HEK293 (cell line): ENCODE results near the gene SMIM43.

Experiments
- CTCF ChIA-PET: fragments of 350-600 bp; formaldehyde crosslinking; extraction: SDS; loops from one replicate; lab custom pipeline; 2021; ENCODE audit warnings: antibody characterized with exemption; lab: Yijun Ruan, JAX
- POLR2A ChIA-PET: fragments of 300-600 bp; formaldehyde crosslinking; extraction: SDS; loops from one replicate; lab custom pipeline; 2020; ENCODE audit warnings: antibody characterized with exemption, inconsistent platforms; lab: Yijun Ruan, JAX
- H3K27ac ChIP-seq: fragments of 200-500 bp; sonication (Bioruptor generic); 2 replicates; pipeline ENCODE4 v1.5.1; 2014; ENCODE audit warnings: low read depth, low read length, control low read depth, inconsistent platforms; ENCODE audit errors: extremely low read depth
- H3K36me3 ChIP-seq, 2 experiments: fragments of 200-500 bp in 1 of 2; sonication (Bioruptor generic) in 1 of 2; 1 replicate in 1 of 2; 2 replicates in 1 of 2; pipeline ENCODE4 v1.5.1; 2014 to 2017; ENCODE audit warnings: inconsistent platforms in 2 of 2, low read length in 2 of 2; ENCODE audit not compliant: control insufficient read depth in 2 of 2, insufficient read depth in 1 of 2
- H3K4me1 ChIP-seq: fragments of 200-500 bp; sonication (Bioruptor generic); 2 replicates; pipeline ENCODE4 v1.5.1; 2014; ENCODE audit warnings: mild to moderate bottlenecking, low read length, inconsistent platforms; ENCODE audit not compliant: control insufficient read depth, insufficient read depth
- H3K4me3 ChIP-seq: 2 replicates; pipeline ENCODE4 v1.5.1; 2011; ENCODE audit warnings: low read depth, mild to moderate bottlenecking, control low read depth, low read length, moderate library complexity
- H3K9me3 ChIP-seq: fragments of 200-500 bp; sonication (Bioruptor generic); 2 replicates; pipeline ENCODE4 v1.5.1; 2014; ENCODE audit warnings: low read depth, low read length, inconsistent platforms; ENCODE audit not compliant: control insufficient read depth, insufficient read depth
- GLI4 ChIP-seq: fragments of 450-650 bp; formaldehyde crosslinking; IDR thresholded peaks from 2 replicates; pipeline ENCODE4 v1.5.1; 2016; ENCODE audit warnings: missing biosample characterization, missing genetic modification characterization
- KLF9 ChIP-seq: fragments of 450-650 bp; formaldehyde crosslinking; IDR thresholded peaks from 2 replicates; pipeline ENCODE4 v1.5.1; 2016; ENCODE audit warnings: missing biosample characterization, missing genetic modification characterization, low read depth
- MEIS1 ChIP-seq: sonication (generic); formaldehyde crosslinking; IDR thresholded peaks from 2 replicates; pipeline ENCODE4 v1.8.1; 2022; ENCODE audit warnings: missing genetic modification reagents, mild to moderate bottlenecking, borderline replicate concordance
- MZF1 ChIP-seq: fragments of 450-650 bp; formaldehyde crosslinking; IDR thresholded peaks from 2 replicates; pipeline ENCODE4 v1.5.1; 2017; ENCODE audit warnings: missing biosample characterization, missing genetic modification characterization, borderline replicate concordance
- PRDM10 ChIP-seq: fragments of 450-650 bp; formaldehyde crosslinking; IDR thresholded peaks from 2 replicates; pipeline ENCODE4 v1.5.1; 2016; ENCODE audit warnings: missing biosample characterization, missing genetic modification characterization
- ZFP37 ChIP-seq: fragments of 450-650 bp; formaldehyde crosslinking; IDR thresholded peaks from 2 replicates; pipeline ENCODE4 v1.5.1; 2016; ENCODE audit warnings: missing biosample characterization, missing genetic modification characterization
- ZNF221 ChIP-seq: fragments of 450-650 bp; formaldehyde crosslinking; IDR thresholded peaks from 2 replicates; pipeline ENCODE4 v1.5.1; 2017; ENCODE audit warnings: missing biosample characterization, missing genetic modification characterization, borderline replicate concordance
- ZNF23 ChIP-seq: fragments of 450-650 bp; formaldehyde crosslinking; IDR thresholded peaks from 2 replicates; pipeline ENCODE4 v1.5.1; 2016; ENCODE audit warnings: missing biosample characterization, missing genetic modification characterization, borderline replicate concordance
- ZNF24 ChIP-seq: fragments of 450-650 bp; formaldehyde crosslinking; IDR thresholded peaks from 2 replicates; pipeline ENCODE4 v1.5.1; 2016; ENCODE audit warnings: missing biosample characterization, missing genetic modification characterization
- ZNF473 ChIP-seq: fragments of 450-650 bp; formaldehyde crosslinking; IDR thresholded peaks from 2 replicates; pipeline ENCODE4 v1.5.1; 2017; ENCODE audit warnings: missing biosample characterization, missing genetic modification characterization
- ZNF555 ChIP-seq: fragments of 450-650 bp; formaldehyde crosslinking; conservative IDR thresholded peaks from 2 replicates; pipeline ENCODE4 v1.5.1; 2017; ENCODE audit warnings: missing biosample characterization, mild to moderate bottlenecking, missing genetic modification characterization, inconsistent platforms
- ZNF660 ChIP-seq: fragments of 450-650 bp; IDR thresholded peaks from 2 replicates; pipeline ENCODE4 v1.5.1; 2018; ENCODE audit warnings: missing biosample characterization, mild to moderate bottlenecking, missing genetic modification characterization
- ZNF768 ChIP-seq: fragments of 450-650 bp; formaldehyde crosslinking; IDR thresholded peaks from 2 replicates; pipeline ENCODE4 v1.5.1; 2018; ENCODE audit warnings: missing biosample characterization, mild to moderate bottlenecking, missing genetic modification characterization
- ZNF777 ChIP-seq: fragments of 450-650 bp; formaldehyde crosslinking; IDR thresholded peaks from 2 replicates; pipeline ENCODE4 v1.5.1; 2017; ENCODE audit warnings: missing biosample characterization, missing genetic modification characterization, borderline replicate concordance
- ZSCAN30 ChIP-seq: fragments of 450-650 bp; IDR thresholded peaks from 2 replicates; pipeline ENCODE4 v1.5.1; 2018; ENCODE audit warnings: missing biosample characterization, mild to moderate bottlenecking, missing genetic modification characterization, moderate library complexity
- ZXDB ChIP-seq: fragments of 450-650 bp; formaldehyde crosslinking; IDR thresholded peaks from 2 replicates; pipeline ENCODE4 v1.5.1; 2016; ENCODE audit warnings: missing biosample characterization, missing genetic modification characterization
- TF ChIP-seq, protein P1 (sequence below): fragments of 450-650 bp; formaldehyde crosslinking; IDR thresholded peaks from 2 replicates; pipeline ENCODE4 v1.5.1; 2016; ENCODE audit warnings: missing biosample characterization, missing genetic modification characterization
- TF ChIP-seq, protein P2 (sequence below): fragments of 450-650 bp; formaldehyde crosslinking; IDR thresholded peaks from 2 replicates; pipeline ENCODE4 v1.5.1; 2016; ENCODE audit warnings: missing biosample characterization, missing genetic modification characterization, low read depth
- TF ChIP-seq, protein P3 (sequence below): sonication (generic); formaldehyde crosslinking; IDR thresholded peaks from 2 replicates; pipeline ENCODE4 v1.8.1; 2022; ENCODE audit warnings: mild to moderate bottlenecking, moderate library complexity, missing genetic modification reagents
- TF ChIP-seq, protein P4 (sequence below): fragments of 450-650 bp; formaldehyde crosslinking; IDR thresholded peaks from 2 replicates; pipeline ENCODE4 v1.5.1; 2016; ENCODE audit warnings: missing biosample characterization, missing genetic modification characterization

SMIM43 gene

GRCh38 chr4:121724671-121725070 is 40.3 kb downstream of the SMIM43 start:
- CTCF ChIA-PET = interaction anchor here (1.1 to 1.3 kb wide), 2 partner anchors 12 to 48 kb away, joined by 3 to 4 read pairs; no protein-coding TSS in a partner anchor
- Histone ChIP-seq H3K27ac (no peak overlapping the region), H3K36me3 (no peaks in the 10 kb centered on the region), H3K4me3 (no peak overlapping the region), H3K9me3 (no peaks in the 10 kb centered on the region), H3K4me1 (no peaks in the 10 kb centered on the region)
- POLR2A ChIA-PET = interaction anchor here (1.2 to 2.1 kb wide), 2 partner anchors 28 to 29 kb away, joined by 3 to 7 read pairs; partner anchors contain the start of gene ANXA5
- TF ChIP-seq GLI4 (tag by site-specific recombination) (no peak), ZNF660 (tag by site-specific recombination) (no peak), ZSCAN30 (no peak), ZNF473 (no peak), ZNF221 (no peak), ZNF24 (tag by site-specific recombination) (no peak), ZNF23 (no peak), ZNF555 (tag by site-specific recombination) (no peak), MEIS1 (no peak), MZF1 (tag by site-specific recombination) (no peak), KLF9 (no peak), ZXDB (tag by site-specific recombination) (no peak), ZNF768 (tag by site-specific recombination) (no peak), ZNF777 (tag by site-specific recombination) (no peak), ZFP37 (tag by site-specific recombination) (no peak), PRDM10 (tag by site-specific recombination) (no peak)
- TF ChIP-seq, protein P1, sequence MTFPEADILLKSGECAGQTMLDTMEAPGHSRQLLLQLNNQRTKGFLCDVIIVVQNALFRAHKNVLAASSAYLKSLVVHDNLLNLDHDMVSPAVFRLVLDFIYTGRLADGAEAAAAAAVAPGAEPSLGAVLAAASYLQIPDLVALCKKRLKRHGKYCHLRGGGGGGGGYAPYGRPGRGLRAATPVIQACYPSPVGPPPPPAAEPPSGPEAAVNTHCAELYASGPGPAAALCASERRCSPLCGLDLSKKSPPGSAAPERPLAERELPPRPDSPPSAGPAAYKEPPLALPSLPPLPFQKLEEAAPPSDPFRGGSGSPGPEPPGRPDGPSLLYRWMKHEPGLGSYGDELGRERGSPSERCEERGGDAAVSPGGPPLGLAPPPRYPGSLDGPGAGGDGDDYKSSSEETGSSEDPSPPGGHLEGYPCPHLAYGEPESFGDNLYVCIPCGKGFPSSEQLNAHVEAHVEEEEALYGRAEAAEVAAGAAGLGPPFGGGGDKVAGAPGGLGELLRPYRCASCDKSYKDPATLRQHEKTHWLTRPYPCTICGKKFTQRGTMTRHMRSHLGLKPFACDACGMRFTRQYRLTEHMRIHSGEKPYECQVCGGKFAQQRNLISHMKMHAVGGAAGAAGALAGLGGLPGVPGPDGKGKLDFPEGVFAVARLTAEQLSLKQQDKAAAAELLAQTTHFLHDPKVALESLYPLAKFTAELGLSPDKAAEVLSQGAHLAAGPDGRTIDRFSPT (tag by site-specific recombination) = no peak
- TF ChIP-seq, protein P2, sequence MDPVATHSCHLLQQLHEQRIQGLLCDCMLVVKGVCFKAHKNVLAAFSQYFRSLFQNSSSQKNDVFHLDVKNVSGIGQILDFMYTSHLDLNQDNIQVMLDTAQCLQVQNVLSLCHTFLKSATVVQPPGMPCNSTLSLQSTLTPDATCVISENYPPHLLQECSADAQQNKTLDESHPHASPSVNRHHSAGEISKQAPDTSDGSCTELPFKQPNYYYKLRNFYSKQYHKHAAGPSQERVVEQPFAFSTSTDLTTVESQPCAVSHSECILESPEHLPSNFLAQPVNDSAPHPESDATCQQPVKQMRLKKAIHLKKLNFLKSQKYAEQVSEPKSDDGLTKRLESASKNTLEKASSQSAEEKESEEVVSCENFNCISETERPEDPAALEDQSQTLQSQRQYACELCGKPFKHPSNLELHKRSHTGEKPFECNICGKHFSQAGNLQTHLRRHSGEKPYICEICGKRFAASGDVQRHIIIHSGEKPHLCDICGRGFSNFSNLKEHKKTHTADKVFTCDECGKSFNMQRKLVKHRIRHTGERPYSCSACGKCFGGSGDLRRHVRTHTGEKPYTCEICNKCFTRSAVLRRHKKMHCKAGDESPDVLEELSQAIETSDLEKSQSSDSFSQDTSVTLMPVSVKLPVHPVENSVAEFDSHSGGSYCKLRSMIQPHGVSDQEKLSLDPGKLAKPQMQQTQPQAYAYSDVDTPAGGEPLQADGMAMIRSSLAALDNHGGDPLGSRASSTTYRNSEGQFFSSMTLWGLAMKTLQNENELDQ = no peak
- TF ChIP-seq, protein P3, sequence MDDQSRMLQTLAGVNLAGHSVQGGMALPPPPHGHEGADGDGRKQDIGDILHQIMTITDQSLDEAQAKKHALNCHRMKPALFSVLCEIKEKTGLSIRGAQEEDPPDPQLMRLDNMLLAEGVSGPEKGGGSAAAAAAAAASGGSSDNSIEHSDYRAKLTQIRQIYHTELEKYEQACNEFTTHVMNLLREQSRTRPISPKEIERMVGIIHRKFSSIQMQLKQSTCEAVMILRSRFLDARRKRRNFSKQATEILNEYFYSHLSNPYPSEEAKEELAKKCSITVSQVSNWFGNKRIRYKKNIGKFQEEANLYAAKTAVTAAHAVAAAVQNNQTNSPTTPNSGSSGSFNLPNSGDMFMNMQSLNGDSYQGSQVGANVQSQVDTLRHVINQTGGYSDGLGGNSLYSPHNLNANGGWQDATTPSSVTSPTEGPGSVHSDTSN (CRISPR knock-in tag) = no peak
- TF ChIP-seq, protein P4, sequence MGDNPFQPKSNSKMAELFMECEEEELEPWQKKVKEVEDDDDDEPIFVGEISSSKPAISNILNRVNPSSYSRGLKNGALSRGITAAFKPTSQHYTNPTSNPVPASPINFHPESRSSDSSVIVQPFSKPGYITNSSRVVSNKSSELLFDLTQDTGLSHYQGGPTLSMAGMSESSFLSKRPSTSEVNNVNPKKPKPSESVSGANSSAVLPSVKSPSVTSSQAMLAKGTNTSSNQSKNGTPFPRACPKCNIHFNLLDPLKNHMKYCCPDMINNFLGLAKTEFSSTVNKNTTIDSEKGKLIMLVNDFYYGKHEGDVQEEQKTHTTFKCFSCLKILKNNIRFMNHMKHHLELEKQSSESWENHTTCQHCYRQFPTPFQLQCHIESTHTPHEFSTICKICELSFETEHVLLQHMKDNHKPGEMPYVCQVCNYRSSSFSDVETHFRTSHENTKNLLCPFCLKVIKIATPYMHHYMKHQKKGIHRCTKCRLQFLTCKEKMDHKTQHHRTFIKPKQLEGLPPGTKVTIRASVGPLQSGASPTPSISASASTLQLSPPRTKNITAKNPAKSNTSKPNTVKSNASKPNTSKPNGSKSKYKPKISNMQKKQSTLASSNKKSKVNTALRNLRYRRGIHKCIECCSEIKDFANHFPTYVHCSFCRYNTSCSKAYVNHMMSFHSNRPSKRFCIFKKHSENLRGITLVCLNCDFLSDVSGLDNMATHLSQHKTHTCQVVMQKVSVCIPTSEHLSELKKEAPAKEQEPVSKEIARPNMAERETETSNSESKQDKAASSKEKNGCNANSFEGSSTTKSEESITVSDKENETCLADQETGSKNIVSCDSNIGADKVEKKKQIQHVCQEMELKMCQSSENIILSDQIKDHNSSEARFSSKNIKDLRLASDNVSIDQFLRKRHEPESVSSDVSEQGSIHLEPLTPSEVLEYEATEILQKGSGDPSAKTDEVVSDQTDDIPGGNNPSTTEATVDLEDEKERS = no peak
